GM21529 (cell line): ENCODE results near the gene UGT1A3.
"Not testable (repeated sequence)": the region's sequence is repeated elsewhere in the genome, so short reads cannot be mapped to it uniquely, and the experiment has no call there.

Experiments
- ATAC-seq: cut with Tn5 transposase; IDR thresholded peaks from one replicate; pipeline ENCODE4 v1.9.1; 2021; ENCODE audit not compliant: unreplicated experiment

UGT1A3 gene

DNA sequence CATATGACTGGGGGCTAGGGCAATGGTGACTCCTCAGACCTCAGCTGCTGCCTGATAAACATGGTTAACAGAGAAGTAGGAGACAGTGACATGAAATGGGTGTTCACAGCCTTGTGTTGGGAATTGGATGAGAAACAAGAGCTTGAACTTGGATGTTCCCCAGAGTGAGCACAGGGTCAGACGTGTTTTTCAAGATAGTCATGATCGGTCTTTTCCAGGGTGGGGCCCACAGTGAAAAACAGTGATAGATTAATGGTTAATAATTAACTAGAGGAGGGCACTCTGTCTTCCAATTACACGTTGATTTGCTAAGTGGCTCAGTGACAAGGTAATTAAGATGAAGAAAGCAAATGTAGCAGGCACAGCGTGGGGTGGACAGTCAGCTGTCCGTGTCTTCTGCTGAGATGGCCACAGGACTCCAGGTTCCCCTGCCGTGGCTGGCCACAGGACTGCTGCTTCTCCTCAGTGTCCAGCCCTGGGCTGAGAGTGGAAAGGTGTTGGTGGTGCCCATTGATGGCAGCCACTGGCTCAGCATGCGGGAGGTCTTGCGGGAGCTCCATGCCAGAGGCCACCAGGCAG is at the start of gene UGT1A3:
Gene UGT1A3 (plus strand): TSS at position 320 of the 579 bp plus-strand sequence. CDS start 85 bp downstream, at position 405.
- ATAC-seq = no peak

DNA sequence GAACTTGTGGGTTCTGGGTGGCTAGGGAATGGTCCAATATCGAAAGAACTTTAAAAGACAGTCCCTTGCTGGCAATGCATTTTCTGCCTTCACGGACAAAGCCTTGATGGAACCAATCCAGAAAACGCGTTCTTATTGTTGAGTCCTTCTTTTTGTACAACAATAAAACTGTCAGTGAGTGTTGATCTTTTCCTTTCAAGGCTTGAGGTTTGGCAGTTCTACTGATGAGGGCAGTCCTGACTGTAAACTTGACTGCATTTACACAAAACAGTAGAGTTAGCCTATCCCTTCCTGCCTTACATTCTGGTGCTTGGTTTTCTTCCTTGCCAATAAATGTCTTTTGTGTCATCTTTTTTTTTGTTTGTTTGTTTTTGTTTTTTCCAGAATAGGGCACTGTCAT is 49.6 kb upstream of the UGT1A3 start:
- ATAC-seq = no peak

DNA sequence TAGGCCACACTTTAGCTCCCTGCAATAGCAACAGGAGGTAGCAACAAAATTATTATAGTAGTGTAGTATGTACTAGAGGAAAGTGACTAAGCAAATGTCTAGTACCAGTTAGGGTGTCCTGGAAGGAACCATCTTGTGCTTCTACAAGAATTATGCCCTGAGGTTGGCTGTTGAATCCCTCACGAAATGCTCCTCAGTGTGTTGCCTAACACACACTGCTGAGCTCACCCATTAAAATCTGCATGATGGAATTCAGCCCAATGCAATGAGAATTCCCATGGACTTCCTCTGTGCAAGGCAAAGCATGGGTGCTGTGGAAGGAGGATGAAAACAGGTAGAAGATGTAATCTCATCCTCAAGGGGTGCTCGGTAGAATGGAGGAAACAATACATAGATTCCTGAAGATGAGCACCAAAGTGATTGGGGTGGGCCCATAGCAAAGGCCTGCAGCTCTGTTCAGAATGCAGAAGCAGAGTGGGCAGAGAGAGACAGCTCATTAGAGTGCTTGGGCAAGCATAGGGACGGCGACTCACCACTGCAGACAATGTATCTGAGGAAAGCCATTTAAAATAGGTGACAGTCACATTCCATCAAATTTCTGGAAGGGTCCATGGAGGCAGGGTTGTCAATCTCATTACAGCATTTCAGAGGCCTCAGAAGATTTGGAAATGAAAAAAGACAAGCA is 48.3 kb upstream of the UGT1A3 start:
- ATAC-seq = no peak

DNA sequence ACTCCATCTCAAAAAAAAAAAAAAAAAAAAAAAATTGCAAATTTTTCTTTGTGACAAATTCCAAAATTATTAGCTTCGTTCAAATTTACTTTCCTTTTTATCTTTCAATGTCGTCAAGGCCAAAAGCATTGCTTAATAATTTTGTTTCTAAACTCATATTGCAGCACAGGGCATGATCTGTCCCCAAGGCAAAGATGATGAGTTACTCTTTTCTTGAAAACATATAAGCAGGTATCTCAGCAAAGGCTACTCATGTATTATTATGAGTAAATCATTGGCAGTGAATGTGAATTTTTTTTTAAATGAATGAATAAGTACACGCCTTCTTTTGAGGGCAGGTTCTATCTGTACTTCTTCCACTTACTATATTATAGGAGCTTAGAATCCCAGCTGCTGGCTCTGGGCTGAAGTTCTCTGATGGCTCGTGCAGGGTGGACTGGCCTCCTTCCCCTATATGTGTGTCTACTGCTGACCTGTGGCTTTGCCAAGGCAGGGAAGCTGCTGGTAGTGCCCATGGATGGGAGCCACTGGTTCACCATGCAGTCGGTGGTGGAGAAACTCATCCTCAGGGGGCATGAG is 47.2 kb upstream of the UGT1A3 start, which contains the start of gene UGT1A7:
Gene UGT1A7 (plus strand): TSS at position 381 of the 579 bp plus-strand sequence. CDS start 37 bp downstream, at position 418.
- ATAC-seq = no peak

DNA sequence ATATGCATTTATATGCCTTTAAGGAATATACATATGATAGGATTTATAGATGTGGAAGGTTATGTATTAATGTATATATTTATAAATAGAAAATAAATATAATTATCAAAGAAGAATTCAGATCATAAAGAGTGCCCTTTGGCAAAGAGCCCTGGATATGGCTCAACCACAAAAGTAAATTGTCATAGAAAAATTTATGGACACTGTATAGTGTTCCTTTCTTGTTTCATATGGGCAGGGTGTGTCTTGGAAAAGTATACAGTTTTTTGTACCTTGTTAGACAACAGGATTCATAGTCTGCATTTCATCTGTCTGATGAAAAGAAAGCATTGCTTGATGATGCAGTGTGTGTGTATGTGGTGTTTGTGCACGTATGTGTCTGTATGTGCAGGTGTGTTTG is 44.2 kb upstream of the UGT1A3 start:
- no peak for ATAC-seq

DNA sequence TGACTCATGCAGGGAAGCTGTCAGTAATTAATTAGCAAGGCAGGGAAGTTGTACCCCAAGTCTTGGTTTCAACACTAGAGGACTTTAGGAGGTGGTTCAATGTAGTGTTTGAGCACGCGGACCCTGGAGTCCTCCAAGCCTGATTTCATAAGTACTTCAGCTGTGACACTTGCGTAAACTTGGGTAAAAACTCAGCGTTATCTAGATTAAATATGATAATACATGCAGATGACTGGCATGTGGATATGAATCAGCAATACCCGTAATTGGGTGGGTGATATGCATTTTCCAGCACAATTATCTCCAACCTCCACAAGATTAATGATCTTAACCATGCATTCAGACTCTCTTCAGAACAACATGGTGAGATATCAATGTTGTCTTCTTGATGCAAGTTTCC is 41.9 kb upstream of the UGT1A3 start:
- no peak for ATAC-seq

DNA sequence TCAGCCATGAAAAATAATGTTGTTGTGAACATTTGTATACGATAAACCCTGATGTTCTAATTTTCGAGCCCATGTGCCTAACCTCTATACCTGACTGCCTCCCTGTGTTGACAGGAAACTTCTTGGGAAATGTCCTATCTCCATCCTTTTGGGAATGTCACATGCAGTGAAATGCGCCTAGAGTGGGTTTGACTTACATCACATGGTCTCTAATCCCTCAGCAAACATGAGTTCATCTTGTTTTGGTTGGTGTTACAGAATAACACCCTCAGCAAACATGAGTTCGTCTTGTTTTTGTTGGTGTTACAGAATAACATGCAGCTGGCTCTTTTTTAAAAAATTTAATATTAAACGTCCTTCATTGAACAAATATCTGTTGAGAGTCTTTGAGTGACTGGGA is 40.5 kb upstream of the UGT1A3 start:
- no peak for ATAC-seq

DNA sequence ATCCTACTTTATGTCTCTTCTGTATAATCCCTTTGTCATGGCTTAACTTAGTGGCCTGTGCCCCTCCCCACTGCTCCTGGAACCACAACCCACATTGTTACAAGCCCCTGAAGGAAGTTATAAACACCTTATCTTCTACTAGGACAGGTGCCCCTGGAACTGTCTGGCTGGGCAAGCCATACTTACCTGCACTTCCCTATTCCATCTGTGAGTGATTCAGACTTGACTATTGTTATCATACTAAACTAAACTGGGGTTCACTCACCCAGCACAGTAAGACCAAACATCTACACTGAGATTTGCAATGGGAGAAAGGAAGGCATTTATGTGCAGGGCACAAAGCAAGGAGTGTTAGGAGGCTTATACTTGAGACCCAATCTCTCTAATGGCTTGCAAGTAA is 39.8 kb upstream of the UGT1A3 start:
- no peak for ATAC-seq

DNA sequence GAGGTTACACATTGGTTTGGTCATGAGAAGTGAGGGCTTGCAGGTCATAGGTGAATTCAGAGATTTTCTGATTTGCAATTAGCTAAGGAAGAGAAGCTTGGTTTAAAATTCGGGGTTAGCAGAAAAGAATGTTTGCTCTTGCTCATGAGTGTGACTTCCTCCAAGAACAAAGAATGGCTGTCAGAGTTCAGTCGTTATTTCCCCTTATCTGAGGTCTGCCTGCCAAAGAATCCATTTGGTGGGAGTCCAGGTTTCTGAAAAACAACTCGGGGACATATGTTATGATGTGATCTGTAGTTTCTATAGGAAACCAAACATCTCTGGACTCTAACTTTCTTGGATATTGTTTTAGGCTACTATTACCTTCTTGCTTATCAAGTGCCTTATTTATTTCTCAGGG is 39.3 kb upstream of the UGT1A3 start:
- no peak for ATAC-seq

DNA sequence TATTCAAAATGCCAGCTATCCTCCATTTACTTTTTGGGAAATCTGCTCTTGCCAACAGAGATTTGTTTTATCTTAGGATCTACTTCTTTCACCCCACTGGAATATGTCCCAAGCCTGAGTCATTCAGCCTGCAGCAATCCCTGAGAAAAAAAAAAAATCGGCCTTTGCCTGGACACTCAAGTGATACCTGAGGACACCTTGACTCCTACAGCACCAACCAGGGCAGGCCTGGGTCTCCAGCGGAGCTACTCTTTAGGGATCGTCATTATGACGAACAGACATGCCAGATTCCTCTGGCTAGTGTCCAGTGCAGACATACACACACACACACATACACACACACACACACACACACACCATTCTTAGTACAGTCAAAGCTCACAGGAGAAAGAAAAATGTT is 38.4 kb upstream of the UGT1A3 start:
- no peak for ATAC-seq

DNA sequence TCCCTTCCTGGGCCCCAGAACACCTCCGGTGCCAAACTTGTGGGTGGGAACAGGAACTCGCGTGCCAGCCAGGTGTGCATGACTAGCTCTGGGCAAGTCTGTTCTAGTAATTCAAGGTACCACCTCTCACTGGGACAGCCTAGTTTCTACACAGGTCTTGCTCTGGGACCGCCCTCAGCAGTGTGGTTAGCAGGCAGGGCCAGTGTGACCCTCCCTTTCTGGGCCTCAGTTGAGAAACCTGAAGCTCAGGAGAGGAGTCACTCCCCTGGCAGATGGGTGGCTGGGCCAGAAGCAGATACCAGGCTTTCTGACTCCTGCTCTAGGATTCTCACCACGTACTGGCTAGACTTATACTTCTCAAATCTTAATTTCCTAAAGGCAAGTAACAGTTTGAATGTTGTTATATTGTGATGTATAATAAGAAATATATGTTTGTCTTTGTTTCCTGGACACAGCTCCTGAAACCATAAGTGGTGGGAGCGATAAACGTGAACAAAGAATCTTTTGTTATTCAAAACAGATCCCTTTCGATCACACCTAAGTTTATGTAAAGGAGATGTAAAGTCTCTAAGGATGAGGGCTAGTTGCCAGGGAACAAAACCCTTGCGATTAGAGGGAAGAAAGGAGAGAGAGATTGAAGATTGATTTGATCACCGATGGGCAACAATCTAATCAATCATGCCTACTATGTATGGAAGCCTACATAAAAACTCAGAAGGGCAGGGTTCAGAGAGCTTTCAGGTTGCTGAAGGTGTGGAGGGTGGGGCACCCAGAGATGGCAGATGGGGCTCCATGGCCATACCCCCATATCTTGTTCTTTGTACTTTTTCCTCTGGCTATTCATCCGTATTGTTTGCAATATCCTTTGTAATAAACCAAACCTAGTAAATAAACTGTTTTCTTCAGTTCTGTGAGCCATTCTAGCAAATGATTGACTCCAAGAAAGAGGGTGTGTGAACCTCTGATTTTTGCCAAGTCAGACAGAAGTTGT is 37.1 kb upstream of the UGT1A3 start:
- ATAC-seq = no peak

DNA sequence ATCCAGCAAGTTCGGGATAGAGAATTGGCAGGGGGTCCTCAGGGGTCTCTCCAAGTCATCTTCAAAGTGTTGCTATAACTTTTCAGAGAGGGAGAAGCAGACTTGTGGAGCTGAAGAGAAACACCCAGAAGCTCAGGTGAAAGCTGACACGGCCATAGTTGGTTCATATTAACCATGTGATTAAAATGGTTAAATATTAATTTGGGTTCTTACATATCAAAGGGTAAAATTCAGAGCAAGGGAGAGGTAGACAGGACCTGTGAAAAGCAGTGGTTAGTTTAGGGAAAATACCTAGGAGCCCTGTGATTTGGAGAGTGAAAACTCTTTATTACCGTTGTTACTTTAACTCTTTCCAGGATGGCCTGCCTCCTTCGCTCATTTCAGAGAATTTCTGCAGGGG is 36.2 kb upstream of the UGT1A3 start, which contains the start of gene UGT1A6:
Gene UGT1A6 (plus strand): TSS at position 243 of the 400 bp plus-strand sequence. CDS start 115 bp downstream, at position 358.
- ATAC-seq = no peak

DNA sequence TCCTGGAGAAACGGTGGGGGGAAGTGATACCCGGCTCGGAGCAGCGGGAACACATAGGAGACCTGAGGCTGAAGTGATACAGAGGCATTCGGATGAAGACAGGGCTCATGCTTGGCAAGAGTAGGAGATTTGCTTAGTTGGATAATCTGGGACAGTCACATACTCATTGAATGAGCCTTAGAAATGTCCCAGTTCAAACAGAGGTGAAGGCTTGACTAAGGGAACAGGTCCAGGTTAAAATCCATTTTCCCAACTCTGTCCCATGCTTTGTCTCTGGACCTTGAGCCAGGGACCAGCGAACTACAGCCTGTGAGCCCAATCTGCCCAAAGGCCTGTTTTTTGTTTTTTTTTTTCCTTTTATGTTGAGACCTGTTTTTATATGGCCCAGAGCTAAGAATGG is 34.9 kb upstream of the UGT1A3 start:
- ATAC-seq = no peak

DNA sequence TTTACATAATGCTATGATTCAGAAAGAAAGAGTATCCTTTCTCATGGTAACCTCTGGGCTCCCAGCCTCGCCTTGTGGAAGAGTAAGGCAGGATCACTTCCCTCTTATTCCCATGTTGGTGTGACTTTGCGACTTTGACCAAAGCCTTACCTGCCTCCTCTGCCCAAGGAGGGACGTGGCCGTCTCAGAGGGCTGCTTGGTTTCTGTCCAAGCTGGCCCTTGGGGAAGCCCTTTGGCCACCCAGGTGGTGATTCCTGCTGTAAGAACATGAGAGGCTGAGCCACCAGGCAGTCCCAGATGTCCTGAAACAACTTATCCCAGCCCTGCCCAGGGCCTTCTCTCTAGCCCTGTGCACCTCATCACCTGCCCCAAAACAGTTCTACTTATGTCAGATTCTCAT is 30.1 kb upstream of the UGT1A3 start:
- no peak for ATAC-seq

DNA sequence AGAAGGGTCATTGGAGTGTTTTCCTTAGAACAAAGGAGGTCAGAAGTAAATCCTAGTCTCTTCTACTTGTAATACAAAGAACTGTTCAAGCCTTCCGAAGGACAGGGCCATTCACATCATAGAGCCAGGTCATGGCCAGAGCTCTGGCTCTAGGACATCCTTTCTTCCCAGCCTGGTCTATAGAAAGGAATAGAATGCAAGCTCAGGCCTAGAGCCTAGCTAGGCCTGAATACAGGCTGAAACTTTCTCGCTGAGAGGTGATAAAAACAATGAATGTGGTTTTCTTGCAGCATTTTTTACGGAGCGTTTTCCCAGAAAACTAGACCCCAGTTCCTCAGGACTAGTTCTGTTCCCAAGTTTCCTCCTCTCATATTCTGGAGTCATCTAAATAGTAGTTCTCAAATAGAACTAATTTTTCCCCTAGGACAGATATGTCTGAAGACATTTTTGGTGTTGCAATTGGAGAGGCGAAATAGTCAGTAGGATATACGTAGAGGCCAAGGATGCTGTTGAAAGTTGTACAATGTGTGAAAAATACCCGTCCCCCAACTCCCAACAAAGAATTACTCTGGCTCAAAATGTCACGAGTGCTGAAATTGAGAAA is 29.3 kb upstream of the UGT1A3 start:
- no peak for ATAC-seq

DNA sequence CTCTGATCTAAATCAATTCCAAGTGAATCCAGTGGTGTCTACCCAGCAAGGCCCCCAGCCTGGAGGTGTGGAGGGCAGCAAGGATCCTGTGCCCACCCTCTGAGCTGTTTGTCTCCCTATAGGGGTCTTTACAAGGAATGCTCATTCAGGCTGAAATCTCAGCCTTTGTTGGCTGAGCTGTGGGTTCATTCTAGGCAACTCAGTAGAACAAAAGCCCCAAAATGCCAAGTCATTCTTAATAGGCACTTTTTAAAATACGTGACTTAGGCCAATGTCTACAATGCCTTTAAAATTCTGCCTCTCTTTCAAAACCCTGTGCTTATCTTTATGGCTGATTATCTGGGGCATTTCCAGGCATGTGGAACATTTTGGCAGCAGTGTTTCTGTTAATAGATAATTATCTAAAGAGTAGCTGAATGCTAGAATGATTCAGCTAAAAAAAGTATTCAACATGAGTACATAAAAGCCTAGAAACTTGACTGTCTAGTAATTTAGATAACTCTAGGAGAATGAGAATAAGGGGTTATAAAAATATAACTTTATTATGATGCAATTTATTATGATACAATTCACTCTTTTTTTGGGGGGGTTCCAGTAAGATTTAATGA is 28.7 kb upstream of the UGT1A3 start:
- no peak for ATAC-seq

DNA sequence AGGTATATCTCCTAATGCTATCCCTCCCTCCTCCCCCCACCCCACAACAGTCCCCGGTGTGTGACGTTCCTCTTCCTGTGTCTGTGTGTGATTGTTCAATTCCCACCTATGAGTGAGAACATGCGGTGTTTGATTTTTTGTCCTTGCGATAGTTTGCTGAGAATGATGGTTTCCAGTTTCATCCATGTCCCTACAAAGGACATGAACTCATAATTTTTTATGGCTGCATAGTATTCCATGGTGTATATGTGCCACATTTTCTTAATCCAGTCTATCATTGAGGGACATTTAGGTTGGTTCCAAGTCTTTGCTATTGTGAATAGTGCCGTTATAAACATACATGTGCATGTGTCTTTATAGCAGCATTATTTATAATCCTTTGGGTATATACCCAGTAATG is 28.0 kb upstream of the UGT1A3 start:
- not testable (repeated sequence) for ATAC-seq

DNA sequence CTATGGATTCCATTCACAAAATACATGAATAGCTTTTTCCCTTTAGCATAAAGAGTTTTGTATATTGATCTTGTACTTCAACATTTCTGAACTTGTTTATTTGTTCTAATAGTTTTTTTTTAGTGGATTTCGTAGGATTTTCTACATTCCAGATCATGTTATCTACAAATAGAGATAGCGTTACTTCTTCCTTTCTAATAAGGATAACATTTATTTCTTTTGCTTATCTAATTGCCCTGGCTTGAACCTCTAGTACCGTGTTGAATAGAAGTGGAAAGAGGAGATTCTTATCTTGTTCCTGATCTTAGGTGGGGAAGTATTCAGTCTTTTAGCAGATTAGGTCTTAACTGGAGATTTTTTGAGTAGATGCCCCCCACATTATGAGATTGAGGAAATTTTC is 26.6 kb upstream of the UGT1A3 start:
- no peak for ATAC-seq

DNA sequence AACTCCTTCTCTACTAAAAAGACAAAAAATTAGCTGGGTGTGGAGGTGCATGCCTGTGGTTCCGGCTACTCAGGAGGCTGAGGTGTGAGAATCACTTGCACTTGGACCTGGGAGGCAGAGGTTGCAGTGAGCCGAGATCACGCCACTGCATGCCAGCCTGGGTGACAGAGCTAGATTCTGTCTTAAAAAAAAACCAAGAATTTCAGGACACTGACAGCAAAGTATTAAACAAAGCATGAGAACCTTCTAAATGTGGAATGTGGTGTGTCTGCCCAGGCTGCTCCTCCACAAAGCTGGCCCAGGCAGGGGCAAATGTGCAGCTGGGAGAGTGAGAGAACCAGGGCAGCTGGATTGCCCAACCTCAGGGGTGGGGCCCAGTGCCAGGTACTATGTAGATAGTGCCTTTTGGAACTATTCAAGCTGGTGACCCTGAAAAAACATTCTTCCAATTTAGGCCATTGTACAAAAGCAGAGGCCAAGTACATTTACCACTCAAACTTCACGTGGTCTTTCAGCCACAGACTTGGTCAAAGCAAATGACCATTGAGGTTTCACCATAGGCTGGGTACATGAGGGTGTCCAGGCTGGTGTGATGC is 22.8 kb upstream of the UGT1A3 start:
- ATAC-seq = no peak

DNA sequence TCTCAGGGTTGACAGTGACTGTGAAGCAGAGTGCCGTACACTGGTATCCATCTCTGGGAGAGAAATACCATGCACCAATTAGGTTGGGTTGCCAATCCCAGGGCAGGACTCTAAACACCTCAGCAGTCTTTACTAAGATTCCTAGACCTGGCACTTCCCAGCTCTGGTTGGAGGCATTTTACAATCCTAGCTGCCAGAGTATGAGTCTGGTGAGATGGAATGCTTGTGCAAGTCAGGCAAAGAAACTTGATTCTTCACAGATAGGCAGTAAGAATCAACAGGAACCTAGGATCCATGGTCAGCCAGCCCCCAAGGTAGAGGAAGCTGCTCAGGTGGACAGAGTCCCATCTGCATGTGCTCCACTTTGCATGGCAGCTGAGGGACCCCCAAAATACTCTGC is 22.1 kb upstream of the UGT1A3 start:
- ATAC-seq = no peak
